ENCODE measurements around the gene BAG3. TPM values are rescaled to one million over a fixed set of nuclear protein-coding genes. Genes with fewer than 3 reads are reported as not detected.

BAG3 gene
- total RNA-seq, 1 experiment from 2014 or later = 131 TPM

GRCh38 chr10:119642556-119643111 lies 8.5 kb upstream of the BAG3 start:
- H3K27me3 ChIP-seq (ENCODE audit: control insufficient read depth, insufficient read depth, low read length) = no peaks in the 10 kb centered on the region
- TF ChIP-seq TCF7L2 (IDR thresholded peaks at IDR 0.05; ENCODE audit: low read depth, low read length) (no peak), SIN3A (IDR thresholded peaks at IDR 0.05; ENCODE audit: borderline replicate concordance, insufficient read depth, low read depth, low read length) (no peak)
- H3K4me3 ChIP-seq (ENCODE audit: low read depth in 2 of 2, low read length in 2 of 2) = no peak overlapping the region
- ChIA-PET CTCF (no interaction called here), POLR2A (no interaction called here)
- intact Hi-C loops (cut with micrococcal nuclease; ENCODE audit: unreplicated experiment) (no loop called here), in situ Hi-C loops (cut with HindIII; ENCODE audit: low pct_unique_long_range_greater_than_20kb, low sequenced_read_pairs) (no loop called here)
- no TSS peak for BruUV-seq (replicated peaks)
- H3K36me3 ChIP-seq (ENCODE audit: control insufficient read depth, insufficient read depth, low read length) = no peaks in the 10 kb centered on the region
- DNase-seq (ENCODE audit: low read depth, low spot score) = no peak
- no peak overlapping the region for H3K27ac ChIP-seq (ENCODE audit: low read length)
- no peak for ATAC-seq
- H3K9me3 ChIP-seq (ENCODE audit: control insufficient read depth, insufficient read depth, low read depth, low read length) = no peaks in the 10 kb centered on the region
- no peaks in the 10 kb centered on the region for H3K4me1 ChIP-seq (ENCODE audit: control insufficient read depth, insufficient read depth, low read length)

- Histone ChIP-seq H3K36me3 (ENCODE audit: control insufficient read depth, insufficient read depth, low read length) (no peaks in the 10 kb centered on the region), H3K4me1 (ENCODE audit: control insufficient read depth, insufficient read depth, low read length) (no peaks in the 10 kb centered on the region), H3K9me3 (ENCODE audit: control insufficient read depth, insufficient read depth, low read depth, low read length) (no peaks in the 10 kb centered on the region), H3K4me3 (ENCODE audit: low read depth in 2 of 2, low read length in 2 of 2) (no peak overlapping the region), H3K27me3 (ENCODE audit: control insufficient read depth, insufficient read depth, low read length) (no peaks in the 10 kb centered on the region), H3K27ac (ENCODE audit: low read length) (no peak overlapping the region)
- ATAC-seq (0 out of 2 replicates have a peak, but pooled peaks have one; percentile 15), DNase-seq (ENCODE audit: low read depth, low spot score) (no peak)
- POLR2A ChIA-PET = interaction anchor here (0.6 kb wide), 1 partner anchor 37 kb away, joined by 3 read pairs; no protein-coding TSS in a partner anchor
- TF ChIP-seq TCF7L2 (IDR thresholded peaks at IDR 0.05; ENCODE audit: low read depth, low read length) = no peak
- BruUV-seq (replicated peaks) = no TSS peak
- CTCF ChIA-PET = interaction anchor here (1.1 kb wide), 1 partner anchor 27 kb away, joined by 5 read pairs; no protein-coding TSS in a partner anchor
- intact Hi-C loops (cut with micrococcal nuclease; ENCODE audit: unreplicated experiment) = no loop called here
- in situ Hi-C loops (cut with HindIII; ENCODE audit: low pct_unique_long_range_greater_than_20kb, low sequenced_read_pairs) = no loop called here
Measured at GRCh38 chr10:119643306-119644204, 7.6 kb upstream of the BAG3 start.

- in situ Hi-C loops (cut with HindIII; ENCODE audit: low pct_unique_long_range_greater_than_20kb, low sequenced_read_pairs) (no loop called here), intact Hi-C loops (cut with micrococcal nuclease; ENCODE audit: unreplicated experiment) (no loop called here)
- no peaks in the 10 kb centered on the region for H3K27me3 ChIP-seq (ENCODE audit: control insufficient read depth, insufficient read depth, low read length)
- ChIA-PET POLR2A (interaction anchor here (0.5 to 0.6 kb wide), 2 partner anchors 36 to 45 kb away, joined by 3 read pairs; no protein-coding TSS in a partner anchor), CTCF (interaction anchor here (1.1 kb wide), 1 partner anchor 28 kb away, joined by 5 read pairs; no protein-coding TSS in a partner anchor)
- ATAC-seq (no peak), DNase-seq (ENCODE audit: low read depth, low spot score) (no peak)
- no peaks in the 10 kb centered on the region for H3K9me3 ChIP-seq (ENCODE audit: control insufficient read depth, insufficient read depth, low read depth, low read length)
- BruUV-seq (replicated peaks) = no TSS peak
- H3K4me3 ChIP-seq (ENCODE audit: low read depth in 2 of 2, low read length in 2 of 2) = no peak overlapping the region
- no peaks in the 10 kb centered on the region for H3K36me3 ChIP-seq (ENCODE audit: control insufficient read depth, insufficient read depth, low read length)
- H3K4me1 ChIP-seq (ENCODE audit: control insufficient read depth, insufficient read depth, low read length) = no peaks in the 10 kb centered on the region
- no peak overlapping the region for H3K27ac ChIP-seq (ENCODE audit: low read length)
- TF ChIP-seq, protein P1, sequence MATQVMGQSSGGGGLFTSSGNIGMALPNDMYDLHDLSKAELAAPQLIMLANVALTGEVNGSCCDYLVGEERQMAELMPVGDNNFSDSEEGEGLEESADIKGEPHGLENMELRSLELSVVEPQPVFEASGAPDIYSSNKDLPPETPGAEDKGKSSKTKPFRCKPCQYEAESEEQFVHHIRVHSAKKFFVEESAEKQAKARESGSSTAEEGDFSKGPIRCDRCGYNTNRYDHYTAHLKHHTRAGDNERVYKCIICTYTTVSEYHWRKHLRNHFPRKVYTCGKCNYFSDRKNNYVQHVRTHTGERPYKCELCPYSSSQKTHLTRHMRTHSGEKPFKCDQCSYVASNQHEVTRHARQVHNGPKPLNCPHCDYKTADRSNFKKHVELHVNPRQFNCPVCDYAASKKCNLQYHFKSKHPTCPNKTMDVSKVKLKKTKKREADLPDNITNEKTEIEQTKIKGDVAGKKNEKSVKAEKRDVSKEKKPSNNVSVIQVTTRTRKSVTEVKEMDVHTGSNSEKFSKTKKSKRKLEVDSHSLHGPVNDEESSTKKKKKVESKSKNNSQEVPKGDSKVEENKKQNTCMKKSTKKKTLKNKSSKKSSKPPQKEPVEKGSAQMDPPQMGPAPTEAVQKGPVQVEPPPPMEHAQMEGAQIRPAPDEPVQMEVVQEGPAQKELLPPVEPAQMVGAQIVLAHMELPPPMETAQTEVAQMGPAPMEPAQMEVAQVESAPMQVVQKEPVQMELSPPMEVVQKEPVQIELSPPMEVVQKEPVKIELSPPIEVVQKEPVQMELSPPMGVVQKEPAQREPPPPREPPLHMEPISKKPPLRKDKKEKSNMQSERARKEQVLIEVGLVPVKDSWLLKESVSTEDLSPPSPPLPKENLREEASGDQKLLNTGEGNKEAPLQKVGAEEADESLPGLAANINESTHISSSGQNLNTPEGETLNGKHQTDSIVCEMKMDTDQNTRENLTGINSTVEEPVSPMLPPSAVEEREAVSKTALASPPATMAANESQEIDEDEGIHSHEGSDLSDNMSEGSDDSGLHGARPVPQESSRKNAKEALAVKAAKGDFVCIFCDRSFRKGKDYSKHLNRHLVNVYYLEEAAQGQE (IDR thresholded peaks at IDR 0.05; ENCODE audit: insufficient read depth in 1 of 2, low read depth in 2 of 2, low read length in 1 of 2) = no peak
- TF ChIP-seq SIN3A (IDR thresholded peaks at IDR 0.05; ENCODE audit: borderline replicate concordance, insufficient read depth, low read depth, low read length) = no peak
- TF ChIP-seq, protein P2, sequence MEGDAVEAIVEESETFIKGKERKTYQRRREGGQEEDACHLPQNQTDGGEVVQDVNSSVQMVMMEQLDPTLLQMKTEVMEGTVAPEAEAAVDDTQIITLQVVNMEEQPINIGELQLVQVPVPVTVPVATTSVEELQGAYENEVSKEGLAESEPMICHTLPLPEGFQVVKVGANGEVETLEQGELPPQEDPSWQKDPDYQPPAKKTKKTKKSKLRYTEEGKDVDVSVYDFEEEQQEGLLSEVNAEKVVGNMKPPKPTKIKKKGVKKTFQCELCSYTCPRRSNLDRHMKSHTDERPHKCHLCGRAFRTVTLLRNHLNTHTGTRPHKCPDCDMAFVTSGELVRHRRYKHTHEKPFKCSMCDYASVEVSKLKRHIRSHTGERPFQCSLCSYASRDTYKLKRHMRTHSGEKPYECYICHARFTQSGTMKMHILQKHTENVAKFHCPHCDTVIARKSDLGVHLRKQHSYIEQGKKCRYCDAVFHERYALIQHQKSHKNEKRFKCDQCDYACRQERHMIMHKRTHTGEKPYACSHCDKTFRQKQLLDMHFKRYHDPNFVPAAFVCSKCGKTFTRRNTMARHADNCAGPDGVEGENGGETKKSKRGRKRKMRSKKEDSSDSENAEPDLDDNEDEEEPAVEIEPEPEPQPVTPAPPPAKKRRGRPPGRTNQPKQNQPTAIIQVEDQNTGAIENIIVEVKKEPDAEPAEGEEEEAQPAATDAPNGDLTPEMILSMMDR (IDR thresholded peaks at IDR 0.05) = peak; percentile 47; the same call in 1 of the 2 replicates
Measured at GRCh38 chr10:119644205-119644814, 6.9 kb upstream of the BAG3 start.

Data from Panc1 (cell line).